ENCODE results near the gene FASTK.

FASTK gene

GRCh38 chr7:151122796-151123157 lies 42.2 kb upstream of the FASTK start:
- TF ChIP-seq CTCF (IDR thresholded peaks at IDR 0.05; ENCODE audit: control insufficient read depth, extremely low read depth, insufficient read depth): no peak
- DNase-seq (ENCODE audit: low read depth): no peak

GRCh38 chr7:151122276-151122675 lies 41.7 kb upstream of the FASTK start:
- 0 out of 2 replicates have a peak, but pooled peaks have one; percentile 4 for TF ChIP-seq CTCF (IDR thresholded peaks at IDR 0.05; ENCODE audit: control insufficient read depth, extremely low read depth, insufficient read depth)
- H3K4me3 ChIP-seq (ENCODE audit: low read depth, low read length): no peak overlapping the region
- DNase-seq (ENCODE audit: low read depth): no peak

More at GRCh38 chr7:151122796-151123157, 42.2 kb upstream of the FASTK start:
- H3K4me3 ChIP-seq (ENCODE audit: low read depth, low read length): no peak overlapping the region

- no peak overlapping the region for H3K4me3 ChIP-seq (ENCODE audit: low read depth, low read length)
- TF ChIP-seq CTCF (IDR thresholded peaks at IDR 0.05; ENCODE audit: control insufficient read depth, extremely low read depth, insufficient read depth): no peak
- no peak for DNase-seq (ENCODE audit: low read depth)
Observed at GRCh38 chr7:151121380-151122170, 41.0 kb upstream of the FASTK start.

GRCh38 chr7:151120896-151121295 lies 40.3 kb upstream of the FASTK start:
- DNase-seq (ENCODE audit: low read depth): no peak
- H3K4me3 ChIP-seq (ENCODE audit: low read depth, low read length): no peak overlapping the region
- TF ChIP-seq CTCF (IDR thresholded peaks at IDR 0.05; ENCODE audit: control insufficient read depth, extremely low read depth, insufficient read depth): no peak

- no peak for DNase-seq (ENCODE audit: low read depth)
- H3K4me3 ChIP-seq (ENCODE audit: low read depth, low read length): no peak overlapping the region
- no peak for TF ChIP-seq CTCF (IDR thresholded peaks at IDR 0.05; ENCODE audit: control insufficient read depth, extremely low read depth, insufficient read depth)
Observed at GRCh38 chr7:151119902-151120301, 39.3 kb upstream of the FASTK start.

GRCh38 chr7:151119055-151119415 lies 38.4 kb upstream of the FASTK start:
- no peak for DNase-seq (ENCODE audit: low read depth)
- H3K4me3 ChIP-seq (ENCODE audit: low read depth, low read length): no peak overlapping the region
- TF ChIP-seq CTCF (IDR thresholded peaks at IDR 0.05; ENCODE audit: control insufficient read depth, extremely low read depth, insufficient read depth): no peak
